DMS114 treated with DMSO at 0.1 percent for 48 hours (cell line): ENCODE measurements around the gene DIP2C.
"Not testable (repeated sequence)": the region's sequence is repeated elsewhere in the genome, so short reads cannot be mapped to it uniquely, and the experiment has no call there.

Source experiments
- DNase-seq: peaks from one replicate; lab custom pipeline; 2025; ENCODE audit not compliant: unreplicated experiment; lab: John Stamatoyannopoulos, UW

Gene DIP2C

DNA sequence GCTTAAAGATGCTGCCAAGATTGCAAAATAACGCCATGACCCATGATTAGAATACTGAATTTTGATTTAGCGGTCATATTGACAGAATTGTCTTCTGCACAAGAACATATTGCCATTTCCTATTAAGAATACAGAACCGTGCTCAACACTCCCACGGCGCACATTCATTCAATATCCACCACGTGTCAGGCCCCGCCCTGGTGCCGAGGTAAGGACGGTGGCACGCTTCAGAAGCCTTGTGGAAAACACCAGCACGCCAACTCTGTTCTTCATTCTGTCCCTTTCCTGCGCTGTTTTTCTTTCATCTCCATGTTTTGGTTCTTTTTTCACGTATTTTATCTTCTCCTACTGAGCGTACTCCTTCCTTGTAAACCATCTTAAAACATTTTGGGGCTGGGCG lies 364.9 kb downstream of the DIP2C start:
- DNase-seq = no peak

GRCh38 chr10:323651-324293 lies 365.7 kb downstream of the DIP2C start:
- no peak for DNase-seq

GRCh38 chr10:323046-323445 lies 366.4 kb downstream of the DIP2C start:
- not testable (repeated sequence) for DNase-seq

- no peak for DNase-seq
These were observed 368.7 kb downstream of the DIP2C start for GRCh38 chr10:320771-321170.

GRCh38 chr10:317926-318325 lies 371.5 kb downstream of the DIP2C start:
- no peak for DNase-seq

DNA sequence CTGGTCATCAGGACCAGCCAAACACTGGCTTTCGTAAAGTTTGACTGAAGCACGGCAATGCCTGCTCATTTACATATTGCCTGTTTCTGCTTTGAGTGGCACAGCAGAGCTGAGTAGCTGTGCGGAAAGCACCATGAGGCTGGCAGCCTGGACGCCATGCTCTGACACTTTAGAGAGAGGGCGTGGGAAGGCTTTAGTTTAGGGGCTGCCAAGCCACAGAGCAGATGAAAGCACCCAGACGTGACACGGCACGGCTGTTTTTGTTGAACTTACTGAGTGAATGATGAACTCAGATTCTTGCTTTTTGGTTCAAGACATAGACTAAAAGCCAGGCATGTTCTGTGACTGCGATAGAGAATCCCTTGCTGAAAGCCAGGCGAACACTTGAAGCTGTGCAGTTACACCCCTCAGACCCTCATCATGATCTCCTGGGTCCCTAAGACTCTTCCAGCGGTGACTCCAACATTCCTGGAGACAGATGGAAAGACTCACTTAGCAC lies 372.1 kb downstream of the DIP2C start:
- DNase-seq = no peak

DNA sequence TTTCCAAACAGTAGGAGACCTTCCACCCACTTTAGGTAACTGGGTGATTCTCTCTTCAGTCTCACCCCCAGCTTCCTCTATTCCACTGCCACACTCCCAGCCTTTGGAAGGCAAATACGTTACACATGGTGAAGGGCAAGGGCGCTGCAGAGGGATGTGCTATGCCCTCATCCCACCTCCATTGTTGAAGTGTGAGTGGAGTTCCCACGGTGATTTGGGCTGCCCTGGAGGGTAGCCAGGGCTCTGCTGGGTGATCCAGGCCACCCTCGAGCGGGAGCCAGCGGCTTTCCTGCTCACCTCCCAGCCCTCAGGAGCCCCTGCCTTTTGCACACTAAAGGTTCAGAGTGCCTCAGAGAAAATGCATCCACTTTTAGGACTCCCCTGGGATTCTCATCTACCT lies 373.1 kb downstream of the DIP2C start:
- DNase-seq = no peak

DNA sequence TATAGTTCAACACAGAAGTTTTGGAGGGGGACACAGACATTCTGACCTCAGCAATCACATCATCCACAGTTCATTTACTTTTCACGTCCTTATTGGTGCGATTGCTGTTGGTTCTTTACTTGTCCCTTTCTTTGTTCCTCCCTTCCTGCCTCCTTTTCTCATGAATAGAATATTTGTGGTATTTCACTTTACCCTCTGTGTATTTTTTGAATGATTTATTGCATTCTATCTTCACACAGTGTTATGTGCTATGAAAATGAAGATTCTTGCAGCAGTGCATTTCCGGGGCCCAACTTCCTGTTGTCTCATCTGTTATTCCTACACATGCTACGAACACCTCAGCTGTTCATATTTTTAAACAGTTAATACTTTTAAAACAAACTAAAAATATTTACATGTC lies 374.6 kb downstream of the DIP2C start:
- no peak for DNase-seq

- no peak for DNase-seq
These were observed 375.1 kb downstream of the DIP2C start for GRCh38 chr10:314381-314780.

GRCh38 chr10:311901-312665 lies 377.4 kb downstream of the DIP2C start:
- DNase-seq = no peak

DNA sequence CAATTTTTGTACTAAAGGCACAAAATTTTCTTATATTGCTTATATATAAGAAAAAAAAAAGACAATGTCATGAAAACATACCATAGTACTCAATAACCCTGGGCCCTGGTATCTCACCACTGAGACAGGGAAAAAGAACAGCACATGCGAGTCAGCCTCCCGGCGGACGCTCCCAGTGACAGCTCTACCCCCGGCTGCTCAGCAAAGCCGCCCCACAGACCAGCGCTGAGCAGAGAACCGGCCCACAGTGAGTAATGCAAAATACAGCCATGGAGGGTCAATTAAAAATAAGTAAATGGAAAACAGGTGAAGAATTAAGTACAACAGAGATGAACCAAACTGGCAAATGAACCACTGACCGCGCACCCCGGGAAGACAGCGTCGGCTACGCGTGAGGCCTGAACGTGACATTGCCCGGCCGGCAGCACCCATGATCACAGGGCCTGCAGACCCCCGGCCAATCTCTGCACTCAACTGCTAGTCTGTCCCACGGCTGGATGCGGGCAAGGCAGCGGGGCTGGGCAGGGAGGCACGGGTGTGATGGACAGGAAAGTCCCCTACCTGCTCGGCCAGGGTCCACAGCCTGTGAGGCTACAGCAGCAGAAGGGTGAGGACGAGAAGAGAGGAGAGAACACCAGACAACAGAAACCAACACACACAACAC lies 378.4 kb downstream of the DIP2C start:
- DNase-seq = no peak

DNA sequence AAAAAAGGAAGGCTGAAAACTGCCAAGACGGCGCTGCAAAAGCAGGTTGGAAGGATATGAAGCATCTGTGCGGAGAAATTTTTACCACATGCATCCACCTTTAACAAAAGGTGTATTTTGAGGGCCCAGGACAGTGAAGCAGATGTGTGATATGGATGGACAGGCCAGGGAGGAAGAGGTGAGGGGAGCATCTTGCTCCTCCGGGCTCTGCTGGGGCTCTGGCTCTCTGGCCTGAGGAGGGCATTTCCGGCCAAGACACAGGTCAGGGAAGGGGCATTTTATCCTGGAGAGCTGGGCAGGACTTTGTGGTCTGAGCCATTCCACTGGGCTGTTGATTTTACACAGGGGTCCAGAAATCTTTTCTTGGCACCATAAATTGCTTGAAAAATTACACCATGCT lies 379.1 kb downstream of the DIP2C start:
- DNase-seq = no peak

DNA sequence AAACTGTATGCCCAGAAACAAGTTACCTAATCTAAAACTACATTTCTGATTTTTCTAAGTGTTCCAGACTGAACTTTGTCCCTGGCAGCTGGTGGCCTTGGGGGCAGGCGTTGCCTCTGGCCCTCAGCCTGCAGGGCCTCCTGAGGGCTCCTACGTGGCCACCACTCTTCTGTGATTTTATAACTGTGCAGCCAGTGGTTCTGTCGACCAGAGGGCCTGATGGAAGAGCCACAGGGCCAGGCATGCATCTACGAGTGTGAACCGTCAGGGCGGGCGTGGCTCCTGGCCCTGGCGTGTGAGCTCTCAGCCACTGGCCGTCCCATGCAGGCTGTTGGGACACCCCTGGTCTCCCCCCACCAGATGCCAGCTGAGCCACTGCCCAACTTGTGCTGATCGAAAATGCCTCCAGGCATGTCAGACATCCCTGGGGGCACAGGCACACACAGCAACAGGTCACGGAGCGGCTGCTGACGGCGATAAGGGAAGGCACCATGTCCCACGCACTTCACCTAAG lies 380.8 kb downstream of the DIP2C start:
- no peak for DNase-seq

GRCh38 chr10:308101-308500 lies 381.4 kb downstream of the DIP2C start:
- no peak for DNase-seq

GRCh38 chr10:307659-308058 lies 381.8 kb downstream of the DIP2C start:
- no peak for DNase-seq

DNA sequence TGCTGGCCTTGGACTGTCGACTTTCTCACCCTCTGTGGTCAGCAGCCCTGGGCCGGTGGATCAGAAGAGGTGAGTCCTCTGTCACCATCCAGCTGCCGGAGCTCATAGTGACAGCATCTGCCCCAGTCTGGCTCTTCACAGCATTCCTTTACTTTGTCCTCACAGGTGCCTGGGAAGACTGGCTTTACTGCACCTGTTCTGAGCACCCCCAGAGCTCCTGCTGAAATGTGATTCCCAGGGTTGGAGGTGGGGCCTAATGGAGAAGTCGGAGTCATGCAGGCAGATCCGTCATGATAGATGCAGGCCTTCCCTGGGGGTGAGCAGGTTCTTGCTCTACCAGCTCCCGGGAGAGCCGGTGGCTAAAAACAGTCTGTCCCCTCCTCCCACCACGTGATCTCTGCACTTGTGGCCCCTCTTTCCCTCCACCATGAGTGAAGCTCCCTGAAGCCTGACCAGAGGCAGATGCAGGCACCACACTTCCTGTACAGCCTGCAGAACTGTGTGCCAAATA lies 382.7 kb downstream of the DIP2C start:
- no peak for DNase-seq

DNA sequence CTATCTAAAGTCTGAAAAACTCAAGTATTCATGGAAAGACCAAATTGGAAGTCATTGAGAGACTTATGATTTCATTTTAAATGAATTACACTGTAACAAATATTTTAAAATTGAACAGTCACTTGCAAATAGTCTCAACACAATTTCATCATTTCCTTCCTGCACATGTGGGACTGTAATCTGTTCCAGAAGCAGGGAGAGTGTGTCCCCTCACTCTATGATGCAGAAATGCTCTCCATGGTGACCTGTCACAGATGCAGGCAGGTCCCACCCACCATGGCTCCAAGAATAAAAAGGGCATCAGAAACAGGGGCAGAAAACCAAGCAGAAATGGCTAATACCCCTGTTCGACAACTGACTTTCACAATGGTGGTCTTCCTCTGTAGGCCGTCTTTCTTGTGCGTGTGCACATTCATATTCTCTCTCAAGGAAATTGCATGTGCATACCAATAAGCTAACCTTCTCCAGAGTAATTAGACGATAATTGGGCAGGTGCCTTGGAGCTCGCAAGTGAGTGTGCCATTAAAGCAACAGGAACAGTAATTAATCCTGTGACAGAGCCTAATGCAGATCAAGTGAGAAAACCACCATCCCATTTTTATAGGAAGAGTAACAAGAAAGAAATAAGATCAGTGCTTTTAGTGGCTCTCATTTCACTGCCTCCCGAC lies 383.3 kb downstream of the DIP2C start:
- DNase-seq = no peak

GRCh38 chr10:305034-305433 lies 384.4 kb downstream of the DIP2C start:
- no peak for DNase-seq

DNA sequence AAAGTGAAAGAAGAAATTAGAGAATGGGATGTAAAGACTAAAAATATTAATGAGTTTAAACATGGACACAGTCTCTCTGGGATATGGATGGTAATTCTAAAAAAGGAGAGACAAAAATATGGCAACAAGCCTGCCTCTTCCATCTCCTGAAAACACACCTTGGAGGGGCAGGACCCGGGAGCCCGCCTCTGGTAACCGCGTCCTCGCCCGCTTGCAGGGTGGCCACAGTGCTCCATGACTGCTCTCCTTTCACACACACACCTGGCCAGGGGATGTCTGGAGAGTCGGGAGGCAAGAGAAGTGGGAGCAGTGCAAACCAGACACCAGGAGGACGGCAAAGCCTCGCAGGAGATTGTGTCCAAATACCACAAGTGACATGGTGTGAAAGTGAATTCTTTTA lies 387.9 kb downstream of the DIP2C start:
- no peak for DNase-seq

DNA sequence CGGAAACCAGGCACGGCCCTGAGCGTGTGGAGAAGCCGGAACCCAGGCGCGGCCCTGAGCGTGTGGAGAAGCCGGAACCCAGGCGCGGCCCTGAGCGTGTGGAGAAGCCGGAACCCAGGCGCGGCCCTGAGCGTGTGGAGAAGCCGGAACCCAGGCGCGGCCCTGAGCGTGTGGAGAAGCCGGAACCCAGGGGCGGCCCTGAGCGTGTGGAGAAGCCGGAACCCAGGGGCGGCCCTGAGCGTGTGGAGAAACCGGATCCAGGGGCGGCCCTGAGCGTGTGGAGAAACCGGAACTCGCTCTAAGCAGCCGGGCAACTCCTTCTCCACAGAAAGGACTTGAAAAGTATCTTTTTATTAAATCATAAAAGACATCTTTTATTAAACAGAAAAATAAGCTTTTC lies 388.9 kb downstream of the DIP2C start:
- not testable (repeated sequence) for DNase-seq

- DNase-seq = no peak
These were observed 389.5 kb downstream of the DIP2C start for GRCh38 chr10:299969-300368.
